ENCODE measurements around the gene GYPE.
"Not testable (repeated sequence)": the region's sequence is repeated elsewhere in the genome, so short reads cannot be mapped to it uniquely, and the experiment has no call there.

GYPE gene

DNA sequence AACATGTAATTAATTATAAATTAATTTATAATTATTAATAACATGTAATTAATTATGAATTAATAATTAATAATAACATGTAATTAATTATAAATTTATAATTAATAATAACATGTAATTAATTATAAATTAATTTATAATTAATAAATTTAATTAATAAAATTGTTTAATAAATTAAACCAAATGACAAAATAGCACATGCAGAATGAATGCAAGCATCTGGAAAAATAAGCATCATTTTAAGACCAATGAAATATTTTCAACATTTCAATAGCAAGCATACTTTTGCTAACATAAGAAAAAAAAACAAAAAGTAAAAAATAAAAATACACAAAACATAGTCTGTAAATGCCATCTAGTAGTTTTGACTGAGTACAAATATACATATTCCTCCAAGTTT, 21.8 kb downstream of the GYPE start:
- Histone ChIP-seq H2AFZ (ENCODE audit: low read depth, low read length, severe bottlenecking) (no peak overlapping the region), H3K9ac (ENCODE audit: low read length) (no peak overlapping the region), H3K36me3 (ENCODE audit: low read length) (no peaks in the 10 kb centered on the region), H3K27me3 (ENCODE audit: low read length) (no peaks in the 10 kb centered on the region), H3K9me2 (replicated peaks; ENCODE audit: insufficient read depth, low read length) (no peaks in the 10 kb centered on the region), H3K4me3 (ENCODE audit: insufficient read depth, low read length, poor library complexity, severe bottlenecking) (no peak overlapping the region), H4K20me1 (ENCODE audit: low read depth, low read length) (no peaks in the 10 kb centered on the region), H3K27ac (ENCODE audit: low read depth, low read length) (no peak overlapping the region), H3K9me3 (ENCODE audit: insufficient read depth, low read length) (no peaks in the 10 kb centered on the region), H3F3A (ENCODE audit: insufficient read depth) (no peaks in the 10 kb centered on the region), H3K4me2 (ENCODE audit: low read depth, low read length, poor library complexity, severe bottlenecking) (no peak overlapping the region), H3K79me2 (ENCODE audit: insufficient read depth, low read length) (no peaks in the 10 kb centered on the region)
- TF ChIP-seq EZH2phosphoT487 (conservative IDR thresholded peaks at IDR 0.05; ENCODE audit: low read length) = no peak
- TF ChIP-seq, protein P1, sequence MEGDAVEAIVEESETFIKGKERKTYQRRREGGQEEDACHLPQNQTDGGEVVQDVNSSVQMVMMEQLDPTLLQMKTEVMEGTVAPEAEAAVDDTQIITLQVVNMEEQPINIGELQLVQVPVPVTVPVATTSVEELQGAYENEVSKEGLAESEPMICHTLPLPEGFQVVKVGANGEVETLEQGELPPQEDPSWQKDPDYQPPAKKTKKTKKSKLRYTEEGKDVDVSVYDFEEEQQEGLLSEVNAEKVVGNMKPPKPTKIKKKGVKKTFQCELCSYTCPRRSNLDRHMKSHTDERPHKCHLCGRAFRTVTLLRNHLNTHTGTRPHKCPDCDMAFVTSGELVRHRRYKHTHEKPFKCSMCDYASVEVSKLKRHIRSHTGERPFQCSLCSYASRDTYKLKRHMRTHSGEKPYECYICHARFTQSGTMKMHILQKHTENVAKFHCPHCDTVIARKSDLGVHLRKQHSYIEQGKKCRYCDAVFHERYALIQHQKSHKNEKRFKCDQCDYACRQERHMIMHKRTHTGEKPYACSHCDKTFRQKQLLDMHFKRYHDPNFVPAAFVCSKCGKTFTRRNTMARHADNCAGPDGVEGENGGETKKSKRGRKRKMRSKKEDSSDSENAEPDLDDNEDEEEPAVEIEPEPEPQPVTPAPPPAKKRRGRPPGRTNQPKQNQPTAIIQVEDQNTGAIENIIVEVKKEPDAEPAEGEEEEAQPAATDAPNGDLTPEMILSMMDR (IDR thresholded peaks at IDR 0.05; ENCODE audit: insufficient read depth, low read length, poor library complexity, severe bottlenecking) = no peak

DNA sequence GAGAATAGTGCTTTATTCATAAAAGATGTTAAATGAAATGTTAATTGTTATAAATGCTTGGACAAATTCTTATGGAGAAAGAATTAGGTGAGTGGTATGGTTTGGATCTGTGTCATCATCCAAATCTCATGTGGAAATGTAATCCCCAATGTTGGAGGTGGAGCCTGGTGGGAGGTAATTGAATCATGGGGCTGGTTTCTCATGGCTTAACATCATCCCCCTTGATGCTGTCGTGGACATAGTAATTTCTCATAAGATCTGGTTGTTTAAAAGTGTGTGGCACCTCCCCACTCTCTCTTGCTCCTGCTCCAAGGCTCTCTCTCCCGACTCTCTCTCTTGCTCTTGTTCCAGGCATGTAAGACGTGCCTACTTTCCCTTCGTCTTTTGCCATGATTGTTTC, 22.5 kb downstream of the GYPE start:
- Histone ChIP-seq H3K9me2 (replicated peaks; ENCODE audit: insufficient read depth, low read length) (no peaks in the 10 kb centered on the region), H3K9me3 (ENCODE audit: insufficient read depth, low read length) (no peaks in the 10 kb centered on the region), H3K9ac (ENCODE audit: low read length) (no peak overlapping the region), H3K27me3 (ENCODE audit: low read length) (no peaks in the 10 kb centered on the region), H3K36me3 (ENCODE audit: low read length) (no peaks in the 10 kb centered on the region), H3K79me2 (ENCODE audit: insufficient read depth, low read length) (no peaks in the 10 kb centered on the region), H3K4me3 (ENCODE audit: insufficient read depth, low read length, poor library complexity, severe bottlenecking) (no peak overlapping the region), H3K4me2 (ENCODE audit: low read depth, low read length, poor library complexity, severe bottlenecking) (no peak overlapping the region), H3F3A (ENCODE audit: insufficient read depth) (no peaks in the 10 kb centered on the region), H4K20me1 (ENCODE audit: low read depth, low read length) (no peaks in the 10 kb centered on the region), H3K27ac (ENCODE audit: low read depth, low read length) (no peak overlapping the region), H2AFZ (ENCODE audit: low read depth, low read length, severe bottlenecking) (no peak overlapping the region)
- TF ChIP-seq, protein P1 (IDR thresholded peaks at IDR 0.05; ENCODE audit: insufficient read depth, low read length, poor library complexity, severe bottlenecking) = no peak
- no peak for TF ChIP-seq EZH2phosphoT487 (conservative IDR thresholded peaks at IDR 0.05; ENCODE audit: low read length)

DNA sequence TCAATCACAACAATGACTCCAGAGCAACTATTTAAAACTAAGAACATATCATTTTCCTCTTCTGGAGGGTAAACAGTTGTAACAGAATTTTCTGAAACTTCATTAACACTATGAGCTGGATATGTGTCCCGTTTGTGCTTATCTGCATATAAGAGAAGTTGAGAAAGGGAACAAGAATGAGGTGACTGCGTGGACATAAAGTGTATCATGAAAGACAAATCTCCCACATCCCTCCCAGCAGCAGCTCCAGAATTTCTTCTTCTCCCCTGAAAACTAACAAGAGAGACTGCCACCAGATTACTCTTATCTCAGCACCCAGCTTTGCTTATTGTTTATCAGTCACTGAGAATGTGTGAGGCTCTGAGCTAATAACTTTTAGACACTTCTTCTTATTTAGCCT, 25.8 kb downstream of the GYPE start:
- H2AFZ ChIP-seq (ENCODE audit: low read depth, low read length, severe bottlenecking); H3K9me2 ChIP-seq (replicated peaks; ENCODE audit: insufficient read depth, low read length); H3K27me3 ChIP-seq (ENCODE audit: low read length); H4K20me1 ChIP-seq (ENCODE audit: low read depth, low read length); H3K9me3 ChIP-seq (ENCODE audit: insufficient read depth, low read length); H3K27ac ChIP-seq (ENCODE audit: low read depth, low read length); H3K4me3 ChIP-seq (ENCODE audit: insufficient read depth, low read length, poor library complexity, severe bottlenecking); H3F3A ChIP-seq (ENCODE audit: insufficient read depth); H3K4me2 ChIP-seq (ENCODE audit: low read depth, low read length, poor library complexity, severe bottlenecking); H3K9ac ChIP-seq (ENCODE audit: low read length); H3K36me3 ChIP-seq (ENCODE audit: low read length); H3K79me2 ChIP-seq (ENCODE audit: insufficient read depth, low read length): not testable (repeated sequence)

DNA sequence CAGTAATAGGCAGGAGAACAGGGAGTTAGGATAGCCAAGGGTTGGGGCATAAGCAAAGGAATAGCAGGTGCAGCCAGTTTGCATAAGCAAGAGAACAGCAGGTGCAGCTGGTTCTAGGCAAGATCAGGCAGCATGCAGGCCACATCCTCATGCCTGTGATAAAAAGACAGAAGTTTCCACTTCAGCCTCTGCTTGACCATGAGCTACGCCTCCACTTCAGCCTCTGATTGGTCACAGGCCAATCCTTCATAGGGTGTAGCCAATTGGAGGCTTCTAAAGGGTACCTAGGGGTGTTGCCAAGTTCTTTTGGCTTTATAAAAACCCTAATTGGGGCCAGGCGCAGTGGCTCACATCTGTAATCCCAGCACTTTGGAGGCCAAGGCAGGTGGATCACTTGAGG, 30.0 kb downstream of the GYPE start:
- not testable (repeated sequence) for H4K20me1 ChIP-seq (ENCODE audit: low read depth, low read length); H3K27me3 ChIP-seq (ENCODE audit: low read length); H3K4me2 ChIP-seq (ENCODE audit: low read depth, low read length, poor library complexity, severe bottlenecking); H3K9me2 ChIP-seq (replicated peaks; ENCODE audit: insufficient read depth, low read length); H3K79me2 ChIP-seq (ENCODE audit: insufficient read depth, low read length); H2AFZ ChIP-seq (ENCODE audit: low read depth, low read length, severe bottlenecking); H3K4me3 ChIP-seq (ENCODE audit: insufficient read depth, low read length, poor library complexity, severe bottlenecking); H3K36me3 ChIP-seq (ENCODE audit: low read length); H3F3A ChIP-seq (ENCODE audit: insufficient read depth); H3K9ac ChIP-seq (ENCODE audit: low read length); H3K27ac ChIP-seq (ENCODE audit: low read depth, low read length); H3K9me3 ChIP-seq (ENCODE audit: insufficient read depth, low read length)

DNA sequence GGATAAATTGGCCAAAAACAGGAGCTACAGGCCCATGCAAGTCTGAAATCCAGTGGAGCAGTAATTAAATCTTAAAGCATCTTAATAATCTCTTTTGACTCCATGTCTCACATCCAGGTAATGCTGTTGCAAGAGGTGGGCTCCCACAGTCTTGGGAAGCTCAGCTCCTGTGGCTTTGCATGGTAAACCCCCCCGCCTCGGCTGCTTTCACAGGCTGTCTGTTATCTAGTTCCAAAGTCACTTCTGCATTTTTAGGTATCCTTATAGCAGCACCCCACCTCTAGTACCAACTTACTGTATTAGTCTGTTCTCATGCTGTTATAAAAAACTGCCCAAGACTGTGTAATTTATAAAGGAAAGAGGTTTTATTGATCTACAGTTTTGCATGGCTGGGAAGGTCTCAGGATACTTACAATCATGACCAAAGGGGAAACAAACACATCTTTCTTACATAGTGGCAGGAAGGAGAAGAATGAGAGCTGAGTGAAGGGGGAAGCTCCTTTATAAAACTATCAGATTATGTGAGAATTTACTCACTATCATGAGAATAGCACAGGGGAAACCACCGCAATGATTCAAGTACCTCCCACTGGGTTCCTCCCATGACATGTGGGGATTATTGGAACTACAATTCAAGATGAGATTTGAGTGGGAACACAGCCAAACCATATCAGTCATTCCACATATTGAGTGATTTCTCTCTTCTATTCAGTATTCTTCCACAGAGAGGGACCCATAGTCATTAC, 34.7 kb downstream of the GYPE start:
- H3K9ac ChIP-seq (ENCODE audit: low read length); H3K27ac ChIP-seq (ENCODE audit: low read depth, low read length); H3K9me2 ChIP-seq (replicated peaks; ENCODE audit: insufficient read depth, low read length); H2AFZ ChIP-seq (ENCODE audit: low read depth, low read length, severe bottlenecking); H3K36me3 ChIP-seq (ENCODE audit: low read length); H3K27me3 ChIP-seq (ENCODE audit: low read length); H3K4me3 ChIP-seq (ENCODE audit: insufficient read depth, low read length, poor library complexity, severe bottlenecking); H3K79me2 ChIP-seq (ENCODE audit: insufficient read depth, low read length); H4K20me1 ChIP-seq (ENCODE audit: low read depth, low read length); H3K4me2 ChIP-seq (ENCODE audit: low read depth, low read length, poor library complexity, severe bottlenecking); H3F3A ChIP-seq (ENCODE audit: insufficient read depth); H3K9me3 ChIP-seq (ENCODE audit: insufficient read depth, low read length): not testable (repeated sequence)

DNA sequence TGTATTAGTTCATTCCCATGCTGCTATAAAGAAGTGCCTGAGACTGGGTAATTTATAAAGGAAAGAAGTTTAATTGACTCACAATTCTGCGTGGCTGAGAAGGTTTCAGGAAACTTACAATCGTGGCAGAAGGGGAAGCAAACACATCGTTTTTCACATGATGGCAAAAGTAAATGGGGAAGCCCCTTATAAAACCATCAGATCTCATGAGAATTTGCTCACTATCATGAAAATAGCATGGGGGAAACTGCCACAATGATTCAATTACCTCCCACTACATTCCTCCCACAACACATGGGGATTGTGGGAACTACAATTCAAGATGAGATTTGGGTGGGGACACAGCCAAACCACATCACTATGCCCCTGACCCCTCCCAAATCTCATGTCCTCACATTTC, 35.4 kb downstream of the GYPE start:
- not testable (repeated sequence) for H3K9me3 ChIP-seq (ENCODE audit: insufficient read depth, low read length); H3K36me3 ChIP-seq (ENCODE audit: low read length); H3F3A ChIP-seq (ENCODE audit: insufficient read depth); H4K20me1 ChIP-seq (ENCODE audit: low read depth, low read length); H3K79me2 ChIP-seq (ENCODE audit: insufficient read depth, low read length); H3K9ac ChIP-seq (ENCODE audit: low read length); H3K4me2 ChIP-seq (ENCODE audit: low read depth, low read length, poor library complexity, severe bottlenecking); H3K27me3 ChIP-seq (ENCODE audit: low read length); H2AFZ ChIP-seq (ENCODE audit: low read depth, low read length, severe bottlenecking); H3K9me2 ChIP-seq (replicated peaks; ENCODE audit: insufficient read depth, low read length); H3K4me3 ChIP-seq (ENCODE audit: insufficient read depth, low read length, poor library complexity, severe bottlenecking); H3K27ac ChIP-seq (ENCODE audit: low read depth, low read length)
